Tibial artery (tissue), 4 donors: ENCODE data around the gene MRPL46.
"Not testable (repeated sequence)": the region's sequence is repeated elsewhere in the genome, so short reads cannot be mapped to it uniquely, and the experiment has no call there.

ENCODE experiments used
- DNase-seq, 2 donors: peaks; one replicate each; pipeline ENCODE4 v3.0.0-alpha.2; 2019
- H3K27ac ChIP-seq, 2 donors: fragments of 200-600 bp; sonication (generic) in 1 of 2; 1 replicate in 1 of 2; 2 replicates in 1 of 2; pipeline ENCODE4 v1.5.1; 2018 to 2019; ENCODE audit warnings: mild to moderate bottlenecking in 1 of 2
- H3K27me3 ChIP-seq, 2 donors: fragments of 200-600 bp; sonication (generic) in 1 of 2; one replicate each; pipeline versions ENCODE4 v1.5.1 to v1.6.0; 2016 to 2019
- H3K36me3 ChIP-seq, 3 donors: fragments of 200-600 bp; sonication (generic) in 2 of 3; one replicate each; pipeline ENCODE4 v1.5.1; 2016 to 2019; ENCODE audit warnings: mild to moderate bottlenecking in 2 of 3
- H3K4me1 ChIP-seq, 4 donors: fragments of 200-600 bp; sonication (generic) in 2 of 4; 1 replicate in 3 of 4; 2 replicates in 1 of 4; pipeline ENCODE4 v1.5.1; 2016 to 2019
- H3K4me3 ChIP-seq, 2 donors: fragments of 200-600 bp; sonication (generic) in 1 of 2; 1 replicate in 1 of 2; 2 replicates in 1 of 2; pipeline ENCODE4 v1.5.1; 2018 to 2019; ENCODE audit warnings: mild to moderate bottlenecking in 2 of 2
- H3K9me3 ChIP-seq, 3 donors: fragments of 200-600 bp; sonication (generic) in 1 of 3; one replicate each; pipeline ENCODE4 v1.5.1; 2016 to 2019
- CTCF ChIP-seq, 2 experiments: fragments of 200-600 bp in 1 of 2; fragments of 450-650 bp in 1 of 2; IDR thresholded peaks; one replicate each; pipeline ENCODE4 v1.5.1; 2017 to 2019; ENCODE audit warnings: antibody characterized with exemption in 2 of 2, mild to moderate bottlenecking in 1 of 2, moderate library complexity in 1 of 2
- intact Hi-C: fragments of 100-400 bp; cut with DNase I; formaldehyde crosslinking; loops from one replicate; pipeline ENCODE4 v1.15.0; 2023; ENCODE audit warnings: low total_unique reads

MRPL46 gene

GRCh38 chr15:88479169-88479568, 12.0 kb upstream of the MRPL46 start:
- intact Hi-C loops: loop anchor here (10.0 kb wide), 1 partner anchor 356 kb away; no protein-coding TSS in a partner anchor
- no peaks in the 10 kb centered on the region for H3K27me3 ChIP-seq
- TF ChIP-seq CTCF (IDR thresholded peaks at IDR 0.05): no peak
- H3K9me3 ChIP-seq: no peaks in the 10 kb centered on the region
- peaks cover 5 to 75% (median 33%) of the 10 kb centered on the region in 3 donors for H3K36me3 ChIP-seq
- H3K4me1 ChIP-seq: no peaks in the 10 kb centered on the region
- no peak overlapping the region for H3K4me3 ChIP-seq
- H3K27ac ChIP-seq: no peak overlapping the region
- DNase-seq: no peak

GRCh38 chr15:88477904-88478303, 10.7 kb upstream of the MRPL46 start:
- Histone ChIP-seq H3K36me3 (peaks cover 10 to 88% (median 43%) of the 10 kb centered on the region in 3 donors), H3K27me3 (no peaks in the 10 kb centered on the region), H3K9me3 (no peaks in the 10 kb centered on the region), H3K4me3 (no peak overlapping the region), H3K27ac (no peak overlapping the region), H3K4me1 (no peaks in the 10 kb centered on the region)
- no peak for TF ChIP-seq CTCF (IDR thresholded peaks at IDR 0.05)
- intact Hi-C loops: loop anchor here (10.0 kb wide), 1 partner anchor 357 kb away; no protein-coding TSS in a partner anchor
- no peak for DNase-seq

GRCh38 chr15:88477126-88477525, 9.9 kb upstream of the MRPL46 start:
- Histone ChIP-seq H3K4me1 (no peaks in the 10 kb centered on the region), H3K27me3 (no peaks in the 10 kb centered on the region), H3K27ac (no peak overlapping the region), H3K36me3 (peaks cover 14 to 95% (median 48%) of the 10 kb centered on the region in 3 donors), H3K9me3 (no peaks in the 10 kb centered on the region), H3K4me3 (no peak overlapping the region)
- intact Hi-C loops: loop anchor here (10.0 kb wide), 1 partner anchor 358 kb away; no protein-coding TSS in a partner anchor
- TF ChIP-seq CTCF (IDR thresholded peaks at IDR 0.05): no peak
- no peak for DNase-seq

GRCh38 chr15:88476635-88477060, 9.5 kb upstream of the MRPL46 start:
- intact Hi-C loops: loop anchor here (10.0 kb wide), 1 partner anchor 358 kb away; no protein-coding TSS in a partner anchor
- peak; percentile 26 to 40 for TF ChIP-seq CTCF (IDR thresholded peaks at IDR 0.05)

GRCh38 chr15:88473661-88474293, 6.6 kb upstream of the MRPL46 start:
- H3K27me3 ChIP-seq, H3K27ac ChIP-seq, H3K4me3 ChIP-seq, DNase-seq, H3K9me3 ChIP-seq: not testable (repeated sequence)
- intact Hi-C loops: loop anchor here (10.0 kb wide), 1 partner anchor 361 kb away; no protein-coding TSS in a partner anchor
- Histone ChIP-seq H3K36me3 (peaks cover 14 to 70% (median 48%) of the 10 kb centered on the region in 3 donors), H3K4me1 (peaks cover 0 to 16% (median 1%) of the 10 kb centered on the region in 4 donors)

More at GRCh38 chr15:88476635-88477060, 9.5 kb upstream of the MRPL46 start:
- no peak overlapping the region for H3K4me3 ChIP-seq
- DNase-seq: no peak
- H3K27me3 ChIP-seq: no peaks in the 10 kb centered on the region
- no peaks in the 10 kb centered on the region for H3K9me3 ChIP-seq
- no peak overlapping the region for H3K27ac ChIP-seq
- peaks cover 14 to 96% (median 48%) of the 10 kb centered on the region in 3 donors for H3K36me3 ChIP-seq
- H3K4me1 ChIP-seq: no peaks in the 10 kb centered on the region

GRCh38 chr15:88472225-88472624, 5.0 kb upstream of the MRPL46 start:
- no peak overlapping the region for H3K27ac ChIP-seq
- peaks cover 0 to 25% (median 8%) of the 10 kb centered on the region in 4 donors for H3K4me1 ChIP-seq
- no peak overlapping the region for H3K4me3 ChIP-seq
- intact Hi-C loops: loop anchor here (10.0 kb wide), 1 partner anchor 363 kb away; no protein-coding TSS in a partner anchor
- TF ChIP-seq CTCF (IDR thresholded peaks at IDR 0.05): no peak
- H3K9me3 ChIP-seq: no peaks in the 10 kb centered on the region
- DNase-seq: no peak
- no peaks in the 10 kb centered on the region for H3K27me3 ChIP-seq
- peaks cover 14 to 54% (median 34%) of the 10 kb centered on the region in 3 donors for H3K36me3 ChIP-seq
